ENCODE data around the gene IP6K1.
A peak's percentile ranks its signal among the peaks of the same experiment; 100 is the strongest.

IP6K1 gene

DNA sequence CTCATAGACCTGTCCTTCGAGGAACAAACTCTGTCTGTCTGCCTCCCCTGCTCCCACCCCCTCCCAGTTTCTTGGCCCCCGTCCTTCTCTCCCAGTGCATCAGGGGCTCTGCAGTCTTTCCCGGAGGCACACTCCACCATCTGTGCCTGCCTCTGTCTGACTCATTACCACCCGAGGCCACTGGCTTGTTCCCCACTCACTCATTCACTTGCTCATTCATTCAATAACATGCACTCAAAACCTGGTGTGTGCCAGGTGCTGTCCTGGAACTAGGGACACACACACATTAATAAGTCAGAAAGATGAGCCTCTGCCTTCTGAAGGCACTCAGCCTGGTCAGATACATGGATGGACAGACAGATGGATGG, 79.2 kb downstream of the IP6K1 start:
- no peak for DNase-seq (ENCODE audit: low read depth)
- TF ChIP-seq, protein P1, sequence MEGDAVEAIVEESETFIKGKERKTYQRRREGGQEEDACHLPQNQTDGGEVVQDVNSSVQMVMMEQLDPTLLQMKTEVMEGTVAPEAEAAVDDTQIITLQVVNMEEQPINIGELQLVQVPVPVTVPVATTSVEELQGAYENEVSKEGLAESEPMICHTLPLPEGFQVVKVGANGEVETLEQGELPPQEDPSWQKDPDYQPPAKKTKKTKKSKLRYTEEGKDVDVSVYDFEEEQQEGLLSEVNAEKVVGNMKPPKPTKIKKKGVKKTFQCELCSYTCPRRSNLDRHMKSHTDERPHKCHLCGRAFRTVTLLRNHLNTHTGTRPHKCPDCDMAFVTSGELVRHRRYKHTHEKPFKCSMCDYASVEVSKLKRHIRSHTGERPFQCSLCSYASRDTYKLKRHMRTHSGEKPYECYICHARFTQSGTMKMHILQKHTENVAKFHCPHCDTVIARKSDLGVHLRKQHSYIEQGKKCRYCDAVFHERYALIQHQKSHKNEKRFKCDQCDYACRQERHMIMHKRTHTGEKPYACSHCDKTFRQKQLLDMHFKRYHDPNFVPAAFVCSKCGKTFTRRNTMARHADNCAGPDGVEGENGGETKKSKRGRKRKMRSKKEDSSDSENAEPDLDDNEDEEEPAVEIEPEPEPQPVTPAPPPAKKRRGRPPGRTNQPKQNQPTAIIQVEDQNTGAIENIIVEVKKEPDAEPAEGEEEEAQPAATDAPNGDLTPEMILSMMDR (IDR thresholded peaks at IDR 0.05; ENCODE audit: low read length, missing control alignments): no peak
- H3K4me3 ChIP-seq (replicated peaks; ENCODE audit: low read depth, low read length): no peak overlapping the region

DNA sequence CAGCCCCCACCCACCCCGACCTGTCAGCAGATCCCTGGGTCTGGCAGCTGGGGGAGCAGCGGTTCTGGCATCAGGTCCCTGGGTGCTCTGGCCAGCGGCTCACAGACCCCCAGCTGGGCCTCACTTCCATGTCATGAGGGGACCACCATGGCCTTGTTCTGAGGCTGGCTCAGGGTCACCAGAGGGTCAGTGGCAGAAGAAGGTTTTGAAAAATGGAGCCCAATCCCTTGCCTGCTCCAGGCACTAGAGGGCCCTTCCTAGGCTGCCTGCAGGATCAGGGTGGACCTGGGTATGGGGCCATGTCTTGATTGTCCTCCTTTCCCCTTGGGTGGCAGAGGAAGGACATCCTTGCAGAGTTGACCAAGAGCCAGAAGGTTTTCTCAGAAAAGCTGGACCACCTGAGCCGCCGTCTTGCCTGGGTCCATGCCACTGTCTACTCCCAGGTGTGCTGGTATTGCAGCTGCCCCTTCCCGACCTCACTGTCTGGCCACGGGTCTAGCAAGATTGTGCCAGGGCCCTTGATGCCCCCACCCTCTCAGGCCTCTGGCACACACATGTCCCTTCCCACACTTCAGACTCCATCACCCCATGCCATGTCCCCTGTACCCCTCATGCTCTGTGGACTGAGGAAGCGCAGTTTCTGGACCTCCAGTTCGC, 79.8 kb downstream of the IP6K1 start:
- TF ChIP-seq, protein P1 (IDR thresholded peaks at IDR 0.05; ENCODE audit: low read length, missing control alignments): no peak
- H3K4me3 ChIP-seq (replicated peaks; ENCODE audit: low read depth, low read length): no peak overlapping the region
- DNase-seq (ENCODE audit: low read depth): no peak

DNA sequence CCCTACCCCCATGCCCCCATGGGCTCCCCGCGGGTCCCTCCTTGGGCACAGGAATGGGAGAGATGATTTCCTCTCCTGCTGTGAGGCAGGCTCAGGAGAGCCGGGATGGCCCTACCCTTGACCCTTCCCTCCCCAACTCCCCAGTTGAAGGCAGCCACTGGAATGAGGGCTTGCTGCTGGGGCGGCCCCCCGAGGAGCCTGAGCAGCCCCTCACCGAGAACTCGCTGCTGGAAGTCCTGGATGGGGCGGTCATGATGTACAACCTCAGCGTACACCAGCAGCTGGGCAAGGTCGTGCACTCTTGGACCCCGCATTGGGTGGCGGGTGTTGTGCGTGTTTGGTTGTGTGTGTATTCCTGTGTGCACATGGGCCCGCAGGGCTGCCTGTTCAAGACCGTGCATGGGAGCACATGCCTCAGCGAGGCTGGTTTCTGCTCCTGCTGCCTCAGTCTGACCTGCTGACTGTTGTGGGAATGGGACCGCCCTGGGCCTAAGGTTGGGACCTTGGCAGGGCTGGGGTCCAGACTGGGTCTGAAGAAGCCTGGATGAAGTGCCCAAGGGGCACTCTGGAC, 80.9 kb downstream of the IP6K1 start:
- no peak for DNase-seq (ENCODE audit: low read depth)
- TF ChIP-seq, protein P1 (IDR thresholded peaks at IDR 0.05; ENCODE audit: low read length, missing control alignments): no peak
- no peak overlapping the region for H3K4me3 ChIP-seq (replicated peaks; ENCODE audit: low read depth, low read length)

DNA sequence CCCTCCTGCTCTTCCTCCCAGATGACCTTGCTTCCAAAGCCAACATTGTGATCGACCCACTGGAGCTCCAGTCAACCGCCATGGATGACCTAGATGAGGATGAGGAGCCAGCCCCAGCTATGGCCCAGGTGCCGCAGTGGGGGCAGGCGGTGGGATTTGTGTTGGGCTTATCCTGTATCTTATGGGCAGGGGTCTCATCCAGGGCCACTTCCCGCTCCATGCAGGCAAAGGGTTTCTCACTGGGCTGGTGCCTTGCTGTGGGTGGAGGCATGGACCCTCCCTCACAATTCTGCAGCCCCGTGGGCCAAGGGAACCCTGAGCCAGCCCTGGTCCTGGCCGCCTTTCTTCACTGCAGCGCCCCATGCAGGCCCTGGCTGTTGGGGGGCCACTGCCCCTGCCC, 81.7 kb downstream of the IP6K1 start:
- no peak for DNase-seq (ENCODE audit: low read depth)
- H3K4me3 ChIP-seq (replicated peaks; ENCODE audit: low read depth, low read length): no peak overlapping the region
- TF ChIP-seq, protein P1 (IDR thresholded peaks at IDR 0.05; ENCODE audit: low read length, missing control alignments): no peak

DNA sequence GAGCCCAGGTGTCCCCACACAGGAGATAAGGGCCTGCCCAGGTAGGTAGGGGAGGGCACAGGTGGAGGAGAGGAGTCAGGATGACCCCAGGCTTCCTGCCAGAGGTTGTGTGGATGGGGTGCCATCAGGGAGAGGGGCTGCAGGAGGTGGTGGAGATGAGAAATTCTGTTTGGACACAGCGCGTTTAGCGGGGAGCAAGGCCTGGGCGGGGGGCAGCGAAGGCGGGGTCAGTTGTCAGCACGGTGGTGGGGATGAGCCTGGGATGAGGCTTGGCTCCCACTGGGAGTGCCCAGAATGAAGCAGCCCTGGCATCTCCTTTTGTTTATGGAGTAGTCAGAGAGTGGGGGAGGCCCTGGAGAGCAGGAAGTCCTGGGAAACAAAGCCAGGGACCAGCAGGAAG, 82.4 kb downstream of the IP6K1 start:
- H3K4me3 ChIP-seq (replicated peaks; ENCODE audit: low read depth, low read length): no peak overlapping the region
- TF ChIP-seq, protein P1 (IDR thresholded peaks at IDR 0.05; ENCODE audit: low read length, missing control alignments): no peak
- DNase-seq (ENCODE audit: low read depth): no peak

DNA sequence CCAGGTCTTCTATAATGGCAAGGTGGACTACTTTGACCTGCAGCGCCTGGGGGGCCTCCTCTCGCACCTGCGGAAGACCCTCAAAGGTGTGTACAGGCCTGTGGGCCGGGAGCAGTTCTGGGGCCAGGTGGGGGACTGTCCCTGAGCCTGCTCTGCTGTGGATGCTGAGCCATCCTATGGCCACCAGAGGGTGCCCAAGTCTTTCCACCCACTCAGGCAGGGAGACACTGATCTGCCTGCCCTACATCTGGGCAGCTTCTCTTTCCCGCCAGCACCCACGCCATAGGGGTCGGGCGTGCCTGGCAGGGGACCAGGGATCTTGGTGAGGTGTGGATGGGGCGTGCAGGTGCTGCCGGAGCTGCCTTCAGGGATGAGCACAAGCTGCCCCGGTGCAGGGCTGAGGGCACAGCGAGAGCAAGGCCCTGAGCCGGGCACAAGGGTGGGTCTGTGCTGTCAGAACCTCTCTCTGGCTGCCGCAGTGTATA, 82.9 kb downstream of the IP6K1 start:
- H3K4me3 ChIP-seq (replicated peaks; ENCODE audit: low read depth, low read length): no peak overlapping the region
- DNase-seq (ENCODE audit: low read depth): peak; percentile 74
- TF ChIP-seq, protein P1 (IDR thresholded peaks at IDR 0.05; ENCODE audit: low read length, missing control alignments): peak; percentile 91

DNA sequence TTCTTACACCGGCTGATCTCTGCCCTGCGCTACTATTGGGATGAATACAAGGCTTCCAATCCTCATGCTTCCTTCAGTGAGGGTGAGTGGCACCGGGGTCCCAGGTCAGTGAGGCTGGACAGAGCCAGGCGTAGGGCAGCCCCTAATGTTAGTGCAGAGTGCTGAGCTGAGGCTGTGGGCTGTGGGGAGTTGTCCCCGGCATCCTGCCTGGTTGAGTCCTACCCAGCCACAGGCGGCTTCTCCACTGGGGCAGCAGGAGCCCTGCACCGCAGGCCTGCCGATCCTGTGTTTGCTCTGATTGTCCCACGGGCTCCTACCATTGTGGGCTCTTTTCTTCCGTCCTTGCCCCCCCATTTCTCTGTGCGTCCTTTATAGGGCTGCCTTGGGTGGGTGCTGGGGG, 83.7 kb downstream of the IP6K1 start:
- no peak for DNase-seq (ENCODE audit: low read depth)
- H3K4me3 ChIP-seq (replicated peaks; ENCODE audit: low read depth, low read length): no peak overlapping the region
- TF ChIP-seq, protein P1 (IDR thresholded peaks at IDR 0.05; ENCODE audit: low read length, missing control alignments): no peak
